Thyroid gland (tissue), 4 donors: ENCODE data around the gene CTDSP2. TPM values are rescaled to one million over a fixed set of nuclear protein-coding genes. Genes with fewer than 3 reads are reported as not detected.
"Not testable (repeated sequence)": the region's sequence is repeated elsewhere in the genome, so short reads cannot be mapped to it uniquely, and the experiment has no call there.

Experiments
- DNase-seq, 2 donors: peaks; one replicate each; pipeline ENCODE4 v3.0.0-alpha.2; 2019
- H3K27ac ChIP-seq, 3 donors: fragments of 200-600 bp; sonication (generic); 1 replicate in 2 of 3; 2 replicates in 1 of 3; pipeline ENCODE4 v1.5.1; 2016 to 2019; ENCODE audit warnings: mild to moderate bottlenecking in 1 of 3, moderate library complexity in 1 of 3
- H3K27me3 ChIP-seq: fragments of 200-600 bp; sonication (generic); one replicate; pipeline ENCODE4 v1.5.1; 2019
- H3K36me3 ChIP-seq, 2 donors: fragments of 200-600 bp; sonication (generic); one replicate each; pipeline ENCODE4 v1.5.1; 2016 to 2019
- H3K4me1 ChIP-seq, 2 donors: fragments of 200-600 bp; sonication (generic); one replicate each; pipeline ENCODE4 v1.5.1; 2017 to 2019
- H3K4me3 ChIP-seq, 3 donors: fragments of 200-600 bp; sonication (generic); replicated peaks in 1 of 3; 1 replicate in 2 of 3; 2 replicates in 1 of 3; pipeline ENCODE4 v1.5.1; 2016; ENCODE audit warnings: mild to moderate bottlenecking in 1 of 3
- H3K9me3 ChIP-seq: fragments of 200-600 bp; sonication (generic); one replicate; pipeline ENCODE4 v1.5.1; 2017
- POLR2A ChIP-seq, 2 donors: fragments of 450-650 bp; IDR thresholded peaks; one replicate each; pipeline ENCODE4 v1.6.1; 2017; ENCODE audit warnings: antibody characterized with exemption in 2 of 2, mild to moderate bottlenecking in 2 of 2, moderate library complexity in 1 of 2
- WGBS, 2 donors: methylation state at CpG; one replicate each; pipeline ENCODE4 v1.1.5; 2017; 5-methylcytosine and 5-hydroxymethylcytosine counted together
- intact Hi-C: fragments of 100-400 bp; cut with DNase I; formaldehyde crosslinking; loops from one replicate; pipeline ENCODE4 v1.15.1; 2023
- total RNA-seq, 4 donors: library from RNA; depleted of rRNA; stranded (reverse); fragments of >200 nt; gene quantifications; one replicate each; pipeline ENCODE4 v1.2.3, GENCODE V29; 2016
- TF ChIP-seq, protein P1 (sequence below), 6 experiments: fragments of 200-600 bp in 3 of 6; fragments of 450-650 bp in 3 of 6; sonication (generic) in 3 of 6; IDR thresholded peaks; one replicate each; pipeline ENCODE4 v1.5.1; 2016 to 2019; ENCODE audit warnings: antibody characterized with exemption in 6 of 6, mild to moderate bottlenecking in 2 of 6, inconsistent platforms in 1 of 6, moderate library complexity in 1 of 6

Gene CTDSP2
- total RNA-seq, 4 donors from 2014 or later, result 91.5 to 190 (median 138) TPM

DNA sequence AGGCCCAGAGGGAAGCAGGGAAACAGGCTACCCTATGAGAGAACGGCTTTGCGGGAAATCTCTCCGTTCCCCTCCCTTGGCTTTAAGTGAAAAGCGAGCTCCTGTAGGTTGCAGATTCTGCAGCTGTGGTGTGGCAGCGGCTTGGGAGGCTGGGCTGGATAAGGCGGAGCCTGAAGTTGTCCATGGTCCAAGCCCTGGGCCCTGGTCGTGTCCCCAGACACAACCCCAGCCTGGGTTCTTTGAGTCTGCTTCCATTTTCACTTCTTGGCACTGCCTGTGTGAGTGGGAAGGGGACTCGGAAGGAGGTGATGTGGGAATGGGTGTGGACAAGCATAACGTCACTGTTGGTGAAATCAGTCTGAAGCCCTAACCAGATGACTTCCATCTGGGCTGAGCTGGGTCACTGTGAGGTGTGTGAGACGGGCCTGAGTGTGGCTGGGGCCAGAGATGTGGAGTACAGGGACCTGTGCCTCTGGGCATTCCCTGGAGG is 43.0 kb upstream of the CTDSP2 start:
- intact Hi-C loops, result no loop called here
- Histone ChIP-seq H3K9me3 (no peaks in the 10 kb centered on the region), H3K4me3 (no peak overlapping the region), H3K27me3 (no peaks in the 10 kb centered on the region), H3K36me3 (no peaks in the 10 kb centered on the region), H3K4me1 (peaks cover 16 to 63% of the 10 kb centered on the region in 2 donors), H3K27ac (peak overlapping the region; percentile 41 to 58 (median 57))
- 69% methylated on average over 10 of the region's 10 CpGs for WGBS, 2 donors
- TF ChIP-seq, protein P1, sequence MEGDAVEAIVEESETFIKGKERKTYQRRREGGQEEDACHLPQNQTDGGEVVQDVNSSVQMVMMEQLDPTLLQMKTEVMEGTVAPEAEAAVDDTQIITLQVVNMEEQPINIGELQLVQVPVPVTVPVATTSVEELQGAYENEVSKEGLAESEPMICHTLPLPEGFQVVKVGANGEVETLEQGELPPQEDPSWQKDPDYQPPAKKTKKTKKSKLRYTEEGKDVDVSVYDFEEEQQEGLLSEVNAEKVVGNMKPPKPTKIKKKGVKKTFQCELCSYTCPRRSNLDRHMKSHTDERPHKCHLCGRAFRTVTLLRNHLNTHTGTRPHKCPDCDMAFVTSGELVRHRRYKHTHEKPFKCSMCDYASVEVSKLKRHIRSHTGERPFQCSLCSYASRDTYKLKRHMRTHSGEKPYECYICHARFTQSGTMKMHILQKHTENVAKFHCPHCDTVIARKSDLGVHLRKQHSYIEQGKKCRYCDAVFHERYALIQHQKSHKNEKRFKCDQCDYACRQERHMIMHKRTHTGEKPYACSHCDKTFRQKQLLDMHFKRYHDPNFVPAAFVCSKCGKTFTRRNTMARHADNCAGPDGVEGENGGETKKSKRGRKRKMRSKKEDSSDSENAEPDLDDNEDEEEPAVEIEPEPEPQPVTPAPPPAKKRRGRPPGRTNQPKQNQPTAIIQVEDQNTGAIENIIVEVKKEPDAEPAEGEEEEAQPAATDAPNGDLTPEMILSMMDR (IDR thresholded peaks at IDR 0.05), result no peak
- no peak for TF ChIP-seq POLR2A (IDR thresholded peaks at IDR 0.05)
- peak in 1 of 2 donors; percentile 12 for DNase-seq

DNA sequence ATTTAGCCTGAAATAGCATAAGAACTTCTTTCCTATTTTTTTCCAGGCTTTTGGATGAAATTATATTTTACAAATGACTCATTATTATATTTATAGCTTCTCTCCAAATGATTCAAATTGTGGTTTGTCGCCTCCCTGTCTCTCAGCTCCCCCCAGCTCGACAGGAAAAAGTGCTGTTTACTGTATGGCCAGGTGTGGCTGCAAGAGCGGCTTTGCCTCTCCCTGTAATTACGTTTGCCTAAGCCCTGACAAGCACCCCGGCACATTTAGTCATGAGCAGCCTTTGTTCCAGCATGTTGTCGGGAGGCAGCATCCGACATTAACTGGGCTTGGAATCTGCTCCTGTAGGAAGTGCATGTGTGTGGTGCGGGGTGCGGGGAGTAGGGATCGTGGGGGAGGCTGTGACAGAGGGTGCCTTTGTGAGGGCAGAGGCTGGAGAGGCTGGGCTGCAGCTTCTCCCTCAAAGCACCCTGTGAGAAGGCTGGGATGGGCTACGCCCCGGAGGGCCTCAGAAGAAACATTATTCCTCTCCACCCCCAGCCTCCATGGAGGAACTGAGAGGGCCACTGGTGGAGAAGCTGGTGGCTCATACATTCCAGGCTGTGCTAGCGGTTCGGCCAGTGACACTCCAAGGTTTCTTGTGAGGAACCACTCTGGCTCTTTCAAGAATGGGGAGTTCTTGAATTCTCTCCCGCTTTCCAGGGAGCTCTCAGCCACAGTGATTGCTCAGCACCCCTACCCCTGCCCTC is 42.1 kb upstream of the CTDSP2 start:
- DNase-seq, result no peak
- H3K36me3 ChIP-seq, result no peaks in the 10 kb centered on the region
- H3K4me1 ChIP-seq, result peaks cover 6 to 54% of the 10 kb centered on the region in 2 donors
- H3K27me3 ChIP-seq, result no peaks in the 10 kb centered on the region
- intact Hi-C loops, result no loop called here
- H3K27ac ChIP-seq, result peak overlapping the region; percentile 14 to 58 (median 57)
- whole genome bisulfite sequencing, 2 donors, result 41 to 52% methylated on average over 15 of the region's 15 CpGs
- H3K9me3 ChIP-seq, result no peaks in the 10 kb centered on the region
- no peak for TF ChIP-seq POLR2A (IDR thresholded peaks at IDR 0.05)
- TF ChIP-seq, protein P1 (IDR thresholded peaks at IDR 0.05), result no peak
- H3K4me3 ChIP-seq, result no peak overlapping the region

DNA sequence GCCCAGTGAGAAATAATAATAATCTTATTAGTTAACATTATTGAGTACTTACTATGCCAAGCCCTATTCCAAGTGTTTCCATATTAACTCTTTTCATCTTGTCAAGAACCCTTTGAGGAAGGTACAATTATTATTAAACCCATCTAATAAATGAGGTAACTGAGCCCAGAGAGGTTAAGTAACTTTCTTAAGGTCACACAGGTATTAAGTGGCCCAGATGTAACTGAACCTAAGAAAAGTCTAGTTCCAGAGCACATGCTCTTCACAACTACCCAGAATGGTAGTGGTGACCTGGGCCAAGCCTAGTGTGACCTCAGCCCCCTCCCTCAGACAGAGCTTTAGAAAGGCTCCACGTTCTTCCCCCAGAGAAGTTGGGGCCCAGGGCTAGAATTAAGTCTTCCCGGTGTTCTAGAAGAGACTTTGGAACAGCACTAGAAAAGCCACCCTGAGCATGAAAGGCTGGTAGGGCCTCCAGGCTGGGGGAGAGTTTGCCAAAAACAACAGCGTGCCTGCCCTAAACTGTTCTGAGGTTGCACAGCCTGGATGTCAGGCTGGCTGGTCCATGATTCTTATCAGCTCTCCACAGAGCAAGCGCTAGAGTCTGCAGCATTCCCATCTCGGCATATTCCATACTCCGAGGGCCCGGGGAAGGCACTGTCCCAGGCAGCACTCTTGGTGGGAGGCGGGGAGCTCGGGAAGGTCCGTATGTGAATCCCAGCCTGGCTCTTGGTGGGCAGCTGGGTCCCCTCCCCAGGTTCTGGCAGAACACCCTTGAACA is 41.3 kb upstream of the CTDSP2 start:
- TF ChIP-seq POLR2A (IDR thresholded peaks at IDR 0.05), result no peak
- TF ChIP-seq, protein P1 (IDR thresholded peaks at IDR 0.05), result no peak
- no peak overlapping the region for H3K4me3 ChIP-seq
- peak in 1 of 2 donors; percentile 14 for DNase-seq
- peak overlapping the region in 2 of 3 donors; percentile 14 to 58 for H3K27ac ChIP-seq
- peaks cover 0 to 46% of the 10 kb centered on the region in 2 donors for H3K4me1 ChIP-seq
- 29 to 41% methylated on average over 10 of the region's 10 CpGs for WGBS, 2 donors
- no peaks in the 10 kb centered on the region for H3K27me3 ChIP-seq
- H3K9me3 ChIP-seq, result no peaks in the 10 kb centered on the region
- H3K36me3 ChIP-seq, result no peaks in the 10 kb centered on the region
- intact Hi-C loops, result no loop called here

DNA sequence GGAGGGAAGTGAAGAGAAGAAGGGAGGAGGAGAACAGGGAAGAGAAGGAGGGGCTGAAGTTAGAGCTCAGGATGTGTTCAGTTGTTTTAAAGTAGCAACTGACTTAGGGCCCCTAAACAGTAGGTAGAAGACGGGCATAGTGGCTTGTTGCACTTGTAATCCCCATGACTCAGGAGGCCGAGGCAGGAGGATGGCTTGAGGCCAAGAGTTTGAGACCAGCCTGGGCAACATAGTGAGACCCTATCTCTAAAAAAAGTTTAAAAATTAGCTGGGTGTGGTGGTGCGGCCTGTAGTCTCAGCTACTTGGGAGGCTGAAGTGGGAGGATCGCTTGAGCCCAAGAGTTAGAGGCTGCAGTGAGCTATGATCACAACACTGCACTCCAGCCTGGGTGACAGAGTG is 40.4 kb upstream of the CTDSP2 start:
- H3K27me3 ChIP-seq, DNase-seq, H3K27ac ChIP-seq, intact Hi-C loops, H3K9me3 ChIP-seq, H3K4me3 ChIP-seq, H3K36me3 ChIP-seq: not testable (repeated sequence)
- H3K4me1 ChIP-seq, result peaks cover 0 to 38% of the 10 kb centered on the region in 2 donors
- WGBS, 2 donors, result 93 to 96% methylated on average over 4 of the region's 4 CpGs

DNA sequence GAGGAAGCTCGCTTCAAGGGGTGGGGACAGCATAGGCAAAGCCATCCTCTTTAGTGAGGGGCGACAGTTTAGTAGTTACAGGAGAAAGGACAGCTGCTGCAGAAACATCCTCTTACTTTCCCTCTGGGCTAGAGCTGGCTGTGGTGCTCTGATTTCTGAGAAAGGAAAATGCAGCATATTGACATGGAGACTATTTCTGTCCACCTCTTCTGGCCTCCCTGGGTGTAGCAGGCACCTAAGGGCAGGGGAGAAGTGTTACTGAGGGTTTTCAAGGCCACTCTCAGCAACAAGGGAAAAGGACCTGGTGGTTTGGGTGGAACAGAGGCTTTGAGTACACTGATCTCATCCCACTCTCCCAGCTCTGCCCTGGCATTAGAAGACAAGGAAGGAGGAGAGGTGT is 40.0 kb upstream of the CTDSP2 start:
- Histone ChIP-seq H3K9me3 (no peaks in the 10 kb centered on the region), H3K4me1 (peaks cover 0 to 35% of the 10 kb centered on the region in 2 donors), H3K27me3 (no peaks in the 10 kb centered on the region), H3K36me3 (no peaks in the 10 kb centered on the region), H3K4me3 (no peak overlapping the region), H3K27ac (no peak overlapping the region)
- intact Hi-C loops, result no loop called here
- TF ChIP-seq, protein P1 (IDR thresholded peaks at IDR 0.05), result no peak
- TF ChIP-seq POLR2A (IDR thresholded peaks at IDR 0.05), result no peak
- WGBS, 2 donors, result 95 to 100% methylated on average over 2 of the region's 2 CpGs
- DNase-seq, result no peak
